GM18909 (cell line): ENCODE results near the gene FGF14.

Experiments
- ATAC-seq: cut with Tn5 transposase; IDR thresholded peaks from one replicate; pipeline ENCODE4 v1.9.1; 2021; ENCODE audit warnings: mild to moderate bottlenecking; ENCODE audit not compliant: unreplicated experiment, poor library complexity

The FGF14 gene

DNA sequence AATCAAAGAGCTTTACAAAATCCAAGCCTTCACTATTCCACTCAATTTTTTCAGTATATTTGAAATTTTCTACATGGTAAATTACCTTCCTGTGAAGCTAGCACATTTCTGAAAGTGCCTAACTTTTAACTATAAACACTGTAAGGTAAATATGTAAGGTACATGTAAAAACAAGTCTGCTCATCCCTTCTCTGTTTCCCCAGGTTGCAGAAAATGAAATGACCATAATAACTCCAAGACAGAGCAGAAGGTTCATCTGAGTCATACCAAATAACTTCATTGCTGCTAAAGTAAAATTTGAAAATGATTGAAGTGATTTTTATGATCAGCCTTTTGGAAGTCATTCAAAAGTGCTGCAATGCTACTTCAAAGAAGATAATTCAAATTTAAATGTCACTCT is 28.6 kb downstream of the FGF14 start:
- no peak for ATAC-seq

DNA sequence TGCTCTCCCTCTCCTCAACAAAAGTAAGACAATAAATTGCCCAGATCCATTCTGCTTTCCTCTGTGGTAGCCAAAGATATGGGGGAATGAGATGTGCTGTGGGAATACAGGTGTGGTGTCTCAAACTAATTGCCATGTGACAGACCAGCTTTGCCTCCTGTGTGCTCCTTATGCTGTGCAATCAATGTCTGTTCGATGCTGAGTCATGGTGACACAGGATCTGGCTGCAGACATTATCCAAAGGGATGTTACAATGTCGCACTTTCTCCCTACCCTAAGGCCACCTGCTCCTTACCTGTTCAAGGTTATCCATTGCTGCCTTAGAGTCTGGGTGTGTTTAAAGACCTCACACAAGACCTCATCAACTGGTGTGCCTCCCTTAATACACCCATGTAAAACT is 32.5 kb downstream of the FGF14 start:
- ATAC-seq, result no peak

DNA sequence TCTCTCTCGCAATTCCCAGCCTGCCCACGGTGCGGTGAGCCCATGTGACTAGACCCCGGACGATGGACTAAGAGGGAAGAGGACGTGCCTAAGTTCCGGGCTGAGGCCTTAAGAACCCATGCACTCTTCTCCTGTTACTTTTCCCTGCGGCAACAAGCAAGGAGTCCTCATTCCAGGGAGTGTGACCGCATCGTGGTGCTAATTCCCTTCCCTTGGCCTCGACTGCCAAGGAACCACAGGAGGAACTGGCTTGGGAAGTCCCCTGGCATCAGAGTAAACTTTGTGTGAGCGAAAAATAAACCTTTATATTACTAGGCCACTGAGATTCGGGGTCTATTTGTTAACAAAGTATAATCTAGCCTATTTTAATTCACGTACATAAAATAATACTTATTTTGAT is 34.0 kb downstream of the FGF14 start:
- ATAC-seq, result no peak

DNA sequence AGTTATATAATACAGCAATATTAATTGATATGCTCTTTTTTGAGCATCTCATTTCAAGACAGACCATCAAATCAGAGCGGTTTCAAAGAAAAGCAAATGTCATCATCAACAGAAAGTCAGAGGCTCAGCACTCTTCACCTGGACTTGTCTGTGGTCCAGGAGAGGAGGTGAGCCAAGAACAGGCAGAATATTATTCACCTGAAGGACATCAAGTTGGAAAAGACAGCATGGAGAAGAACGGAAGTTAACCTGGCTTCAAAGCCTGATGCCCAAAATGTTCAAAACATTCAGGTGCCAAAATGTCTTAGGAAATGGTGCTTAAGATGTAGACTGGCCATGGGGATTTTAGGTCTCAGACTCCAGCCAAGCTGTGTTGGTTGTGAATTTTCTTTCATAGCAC is 40.7 kb downstream of the FGF14 start:
- ATAC-seq, result no peak

DNA sequence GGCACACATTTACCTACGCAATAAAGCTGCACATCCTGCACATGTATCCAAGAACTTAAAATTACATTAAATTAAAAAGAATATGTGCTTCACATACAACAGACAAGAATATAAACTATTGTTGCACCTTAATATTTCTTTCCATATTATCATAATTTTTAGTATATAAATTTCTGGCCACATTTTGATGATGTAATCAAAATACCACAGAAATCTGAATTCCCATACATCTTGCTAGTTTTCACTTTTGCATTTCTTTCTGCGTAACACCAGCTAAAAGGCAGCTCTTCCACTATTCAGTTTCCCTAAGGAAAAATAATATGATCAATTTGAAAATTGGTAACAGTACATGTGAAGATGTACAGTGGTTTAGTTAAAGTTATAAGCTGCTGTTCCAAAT is 42.6 kb downstream of the FGF14 start:
- ATAC-seq, result no peak

DNA sequence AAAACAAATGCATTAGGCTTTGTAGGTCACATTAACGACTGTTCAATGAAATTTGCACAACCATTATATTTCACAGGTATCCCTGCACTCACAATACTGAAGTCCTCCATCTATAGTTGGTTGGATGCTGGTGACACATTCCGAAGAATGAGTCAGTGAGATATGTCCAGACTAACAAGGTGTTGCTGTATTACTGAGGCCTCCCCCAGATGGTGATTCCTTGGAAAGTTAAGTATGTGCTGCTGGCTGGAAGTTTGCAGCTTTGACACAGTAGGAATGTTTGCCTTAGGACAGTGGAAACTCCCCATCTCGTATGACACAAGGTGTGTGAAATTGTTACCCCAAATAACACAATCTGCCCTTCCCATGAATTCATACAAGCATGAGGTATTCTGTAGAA is 46.6 kb downstream of the FGF14 start:
- no peak for ATAC-seq

DNA sequence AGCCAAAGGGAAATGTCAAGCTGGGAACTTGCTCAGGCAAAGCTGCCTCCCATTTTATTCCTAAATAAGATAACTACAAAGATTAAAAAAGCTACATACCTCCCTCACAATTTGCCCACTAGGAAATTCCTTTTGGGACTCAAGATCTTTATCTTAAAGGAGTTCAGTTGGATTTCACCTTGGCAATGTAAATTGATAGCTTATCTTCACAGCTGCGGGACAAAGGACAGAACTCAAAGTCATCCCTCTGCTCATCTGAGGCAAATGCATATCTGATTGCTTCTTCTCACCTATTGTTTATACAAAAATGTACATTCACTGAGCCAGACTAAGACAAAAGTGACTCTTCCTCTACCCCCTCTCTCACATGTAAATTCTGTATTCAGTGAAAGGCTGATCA is 47.8 kb downstream of the FGF14 start:
- no peak for ATAC-seq

DNA sequence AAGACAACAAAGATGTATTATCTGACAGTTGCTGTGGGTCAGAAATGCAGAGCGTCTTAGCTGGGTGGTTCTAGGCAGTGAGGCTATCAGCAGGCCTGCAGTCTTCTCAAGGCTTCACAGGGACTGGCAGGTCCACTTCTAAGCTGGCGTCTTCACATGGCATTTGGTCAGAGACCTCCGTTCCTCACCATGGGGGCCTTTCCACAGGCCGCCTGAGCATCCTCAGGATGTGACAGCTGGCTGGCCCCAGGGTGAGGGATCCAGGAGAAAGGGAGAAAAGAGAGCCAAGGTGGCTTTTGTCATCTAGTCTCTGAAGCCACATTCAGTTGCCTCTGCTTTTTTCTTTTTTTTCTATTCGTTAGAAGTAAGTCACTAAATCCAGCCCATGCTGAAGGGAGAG is 50.3 kb downstream of the FGF14 start:
- no peak for ATAC-seq

DNA sequence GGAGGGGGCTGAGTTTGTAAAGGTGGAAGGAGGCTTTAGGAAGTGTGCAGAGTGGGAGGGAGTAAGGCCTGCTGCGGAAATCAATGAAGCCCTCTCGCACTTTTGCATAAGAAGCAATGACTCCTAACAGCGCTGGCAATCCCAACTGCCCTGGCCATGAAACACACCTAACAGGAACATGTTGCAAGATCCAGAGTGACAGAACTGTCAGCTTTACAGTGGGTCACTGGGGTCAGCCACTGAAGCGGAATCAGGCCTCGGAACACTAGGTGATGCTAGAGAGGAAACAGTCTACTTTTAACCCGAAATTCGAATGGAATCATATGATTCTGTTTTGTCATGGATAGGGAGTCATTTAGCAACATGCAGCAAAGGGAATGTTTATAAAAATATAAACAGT is 54.4 kb downstream of the FGF14 start:
- ATAC-seq, result no peak

DNA sequence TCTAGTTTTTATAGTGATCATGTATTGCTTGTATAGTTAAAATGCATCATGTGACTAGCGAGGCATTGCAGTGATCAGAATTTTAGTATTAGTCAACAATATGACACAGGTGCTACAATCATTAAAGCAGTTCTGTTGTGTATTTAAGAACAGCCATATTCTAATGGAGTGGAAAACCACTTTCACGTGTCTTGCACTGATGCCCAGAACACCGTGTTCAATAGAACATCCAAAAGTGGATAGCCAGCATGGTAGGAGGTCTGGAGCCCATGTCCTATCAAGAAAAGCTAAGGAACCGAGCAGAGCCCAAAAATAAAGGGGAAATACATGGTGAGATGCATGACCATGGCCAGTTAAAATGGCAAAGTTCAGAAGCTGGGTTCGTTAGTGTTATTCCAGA is 55.1 kb downstream of the FGF14 start:
- ATAC-seq, result no peak

DNA sequence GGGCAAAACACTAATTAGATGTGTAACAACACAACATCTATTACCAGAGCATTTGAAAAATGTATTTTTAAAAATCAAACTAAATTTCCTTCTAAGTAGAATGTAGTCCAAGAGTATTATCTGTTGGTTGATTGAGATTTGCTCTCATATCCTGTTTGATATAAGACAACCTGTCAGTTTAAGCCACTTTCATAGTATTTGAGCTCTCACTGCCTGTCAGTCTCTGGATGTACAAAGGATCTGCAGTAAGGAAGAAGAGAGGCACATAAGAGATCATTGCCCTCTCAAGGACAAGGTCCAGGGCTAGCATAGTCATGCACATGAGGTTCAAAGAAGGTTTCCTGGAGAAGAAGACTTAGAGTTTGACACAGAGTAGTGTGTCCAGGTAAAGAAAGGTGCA is 57.4 kb downstream of the FGF14 start:
- no peak for ATAC-seq

DNA sequence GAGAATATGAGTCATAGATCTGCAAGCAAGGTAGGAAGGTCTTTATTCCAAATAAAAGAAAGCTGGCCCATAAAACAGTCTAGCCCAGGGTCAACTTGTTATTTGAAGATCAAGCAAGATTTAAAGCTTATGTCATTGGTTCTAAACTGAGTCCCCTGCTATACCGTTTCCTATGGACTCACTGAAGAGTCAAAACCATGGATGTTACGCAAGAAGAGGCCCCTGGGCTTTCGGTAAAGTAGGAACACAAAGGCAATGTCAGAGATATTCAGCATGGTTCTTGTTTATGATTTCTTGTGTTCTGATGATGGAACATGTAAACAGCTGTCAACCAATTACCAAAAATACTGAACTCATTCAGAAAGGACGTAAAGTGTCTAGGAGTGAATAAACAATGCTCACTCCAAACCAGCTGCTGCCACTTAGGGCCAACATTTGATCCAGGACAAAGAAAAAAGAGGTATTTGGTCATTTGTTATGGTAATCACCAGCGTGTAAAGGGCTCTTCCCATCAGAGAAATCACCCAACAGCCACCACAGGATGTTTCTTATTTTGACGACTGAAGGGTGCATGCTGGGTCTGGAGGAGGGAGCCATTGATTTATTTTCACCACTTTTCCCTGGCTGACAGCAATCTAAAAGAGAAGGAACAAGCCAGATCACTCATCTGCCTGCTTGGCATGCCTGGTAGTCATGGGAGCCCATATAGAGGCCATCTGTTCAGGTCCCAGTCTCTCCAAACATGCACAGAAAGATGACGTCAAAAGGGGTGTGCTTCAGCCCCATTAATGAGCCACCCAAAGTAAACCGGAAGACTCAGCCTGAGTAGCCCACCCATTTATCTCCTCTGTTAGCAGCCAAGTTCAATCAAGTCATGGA is 68.3 kb downstream of the FGF14 start:
- ATAC-seq, result no peak

DNA sequence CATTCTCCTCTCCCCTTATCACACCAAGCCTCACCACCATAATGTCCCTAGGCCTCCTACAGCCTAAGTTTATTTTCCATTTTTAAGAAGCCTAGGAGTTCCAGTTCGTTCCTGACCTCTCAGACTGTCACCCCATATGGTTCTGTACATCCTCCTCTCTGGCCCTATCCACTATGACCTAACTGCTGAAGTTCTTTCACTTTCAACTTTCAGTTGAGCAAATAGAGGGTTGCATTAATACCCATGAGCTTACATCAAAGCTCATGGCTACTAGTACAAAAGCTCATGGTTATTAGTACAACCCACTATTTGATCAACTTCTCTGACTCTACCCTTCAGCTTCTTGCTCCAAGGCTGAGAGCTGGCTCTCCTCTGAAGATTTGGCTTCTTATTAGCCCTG is 72.9 kb downstream of the FGF14 start:
- ATAC-seq, result peak; percentile 88

DNA sequence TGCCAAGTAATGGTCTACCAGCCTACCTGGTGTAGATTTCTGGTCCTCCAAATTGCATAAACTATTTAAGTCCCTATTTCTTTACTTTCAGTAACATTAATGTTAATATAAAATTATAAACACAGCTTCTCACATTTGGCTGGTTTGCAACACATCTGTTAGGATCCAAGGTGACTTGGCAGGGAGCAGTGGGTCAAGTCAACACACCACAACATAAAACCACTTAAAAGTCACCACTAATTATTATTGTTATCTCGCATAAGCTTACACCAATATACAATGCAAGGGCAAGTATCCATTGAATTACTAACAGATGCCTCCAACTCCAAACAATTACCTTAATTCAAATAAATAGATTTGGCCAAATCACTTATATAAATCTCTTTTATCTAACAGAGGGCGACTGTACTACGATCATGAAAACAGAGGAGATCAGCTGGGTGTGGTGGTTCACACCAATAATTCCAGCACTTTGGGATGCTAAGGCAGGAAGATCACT is 74.7 kb downstream of the FGF14 start:
- ATAC-seq, result no peak

DNA sequence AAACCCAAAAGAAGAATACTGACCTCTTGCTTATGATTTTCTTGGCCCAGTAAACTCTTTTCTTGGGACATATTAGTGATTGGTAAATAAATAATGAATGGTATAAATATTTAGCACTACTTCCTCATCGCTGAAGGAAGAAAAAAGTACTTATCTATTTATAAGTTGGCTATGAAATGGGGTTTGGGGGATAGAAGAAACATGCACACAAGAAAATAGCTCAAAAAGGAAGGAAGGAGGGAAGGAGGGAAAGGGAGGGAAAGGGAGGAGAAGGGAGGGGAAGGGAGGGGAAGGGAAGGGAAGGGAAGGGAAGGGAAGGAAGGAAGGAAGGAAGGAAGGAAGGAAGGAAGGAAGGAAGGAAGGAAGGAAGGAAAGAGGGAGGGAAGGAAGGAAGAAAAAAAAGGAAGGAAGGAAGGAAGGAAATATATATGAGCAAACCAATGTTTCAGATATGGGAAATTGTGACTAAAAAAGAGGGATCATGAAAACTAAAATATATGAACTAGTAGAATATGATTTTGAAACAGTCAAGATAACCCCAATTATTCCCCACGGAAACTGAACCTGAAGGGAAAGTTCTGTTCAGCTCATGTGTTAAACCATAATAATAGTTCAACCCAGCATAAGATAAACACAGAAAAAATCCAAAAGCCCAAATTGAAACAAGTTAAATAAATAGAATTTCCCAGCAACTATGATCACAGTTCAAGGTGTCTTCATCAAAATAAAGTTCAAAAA is 75.3 kb downstream of the FGF14 start:
- no peak for ATAC-seq

DNA sequence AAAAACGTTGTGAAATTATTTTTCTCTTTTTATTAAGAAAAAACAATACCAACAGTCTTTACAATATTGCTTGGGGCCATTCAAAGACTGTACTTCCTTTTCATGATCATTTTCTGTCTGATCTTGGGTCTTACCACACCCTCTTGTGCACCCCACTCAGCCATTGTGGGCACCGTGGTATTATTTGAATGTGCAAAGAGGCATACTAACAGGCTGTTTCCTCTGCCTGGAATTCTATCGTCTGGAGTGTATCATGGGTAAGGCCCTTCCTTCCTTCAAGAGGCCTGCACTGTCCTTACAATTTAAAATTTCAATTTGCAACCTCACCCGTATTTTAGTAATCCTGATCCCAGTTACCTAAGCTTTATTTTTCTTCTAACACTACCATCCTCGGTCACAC is 76.5 kb downstream of the FGF14 start:
- ATAC-seq, result no peak

DNA sequence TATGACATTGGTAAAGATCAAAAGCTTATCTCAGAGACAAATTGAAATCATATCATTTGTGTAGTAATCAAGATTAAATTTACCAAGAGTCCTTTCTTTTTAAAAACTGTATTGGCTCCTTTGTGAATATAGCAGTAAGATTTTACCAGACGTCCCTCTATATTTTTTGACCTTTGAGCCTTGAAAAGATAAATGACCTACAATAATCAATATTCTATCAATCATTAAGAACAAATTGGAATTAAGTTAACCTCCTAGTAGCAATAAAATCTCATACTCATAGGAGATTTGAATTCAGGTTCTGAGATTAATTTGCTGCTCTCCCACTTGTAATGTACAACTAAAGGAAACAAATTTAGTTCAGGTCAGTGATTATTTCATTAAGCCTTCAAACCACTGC is 78.3 kb downstream of the FGF14 start:
- ATAC-seq, result no peak

DNA sequence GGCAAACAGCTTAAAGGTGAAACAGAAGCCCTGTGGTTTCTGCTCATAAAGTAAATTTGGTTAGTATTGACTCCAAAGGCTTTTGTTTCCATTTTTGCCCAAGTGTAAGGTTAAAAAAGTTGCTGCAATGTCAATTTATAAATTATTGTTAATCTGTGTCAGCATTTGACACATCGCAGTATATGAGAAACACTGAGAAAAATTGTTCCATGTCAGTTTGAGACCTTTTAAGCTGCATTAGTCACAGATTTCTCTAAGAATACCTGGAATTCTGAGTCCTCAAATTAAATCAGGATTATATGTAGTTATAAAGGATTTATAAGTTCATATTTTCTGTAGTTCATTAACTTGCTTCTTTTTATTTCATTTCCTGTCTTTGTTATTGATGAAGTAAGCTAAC is 78.8 kb downstream of the FGF14 start:
- ATAC-seq, result no peak

DNA sequence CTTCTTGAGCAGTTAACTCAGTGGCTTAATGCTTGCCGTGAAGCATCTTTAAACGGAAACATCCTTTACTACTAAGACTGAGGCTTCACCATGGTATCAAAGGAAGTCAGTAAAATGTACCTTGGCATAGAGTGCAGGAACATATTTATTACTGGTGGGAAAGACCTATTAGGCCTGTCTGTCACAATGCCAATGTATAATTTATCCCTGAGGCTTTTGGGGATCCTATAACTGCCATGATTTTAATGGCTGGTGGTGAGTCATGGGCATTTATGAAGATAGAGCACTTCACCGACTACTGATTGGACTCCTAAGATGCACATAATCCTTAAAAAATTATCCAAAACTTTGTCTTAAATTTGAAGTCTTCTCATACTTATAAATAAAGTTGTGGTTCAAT is 79.6 kb downstream of the FGF14 start:
- no peak for ATAC-seq

DNA sequence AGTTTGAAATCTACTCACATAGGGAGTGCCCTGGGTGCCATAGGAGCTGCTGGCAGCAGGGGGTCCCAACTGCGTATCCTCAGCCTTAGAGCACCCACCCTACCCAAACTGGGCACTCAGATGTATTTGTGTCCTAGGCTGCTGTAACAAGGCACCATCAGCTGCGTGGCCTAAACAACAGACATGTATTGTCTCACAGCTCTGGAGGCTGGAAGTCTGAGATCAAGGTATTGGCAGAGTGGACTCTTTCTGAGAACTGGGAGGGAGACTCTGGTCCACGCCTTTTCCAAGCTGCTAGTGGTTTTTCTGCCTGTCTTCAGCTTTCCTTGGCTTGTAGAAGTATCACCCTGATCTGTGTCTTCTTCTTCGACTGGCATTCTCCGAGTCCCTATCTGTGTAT is 83.6 kb downstream of the FGF14 start:
- no peak for ATAC-seq

DNA sequence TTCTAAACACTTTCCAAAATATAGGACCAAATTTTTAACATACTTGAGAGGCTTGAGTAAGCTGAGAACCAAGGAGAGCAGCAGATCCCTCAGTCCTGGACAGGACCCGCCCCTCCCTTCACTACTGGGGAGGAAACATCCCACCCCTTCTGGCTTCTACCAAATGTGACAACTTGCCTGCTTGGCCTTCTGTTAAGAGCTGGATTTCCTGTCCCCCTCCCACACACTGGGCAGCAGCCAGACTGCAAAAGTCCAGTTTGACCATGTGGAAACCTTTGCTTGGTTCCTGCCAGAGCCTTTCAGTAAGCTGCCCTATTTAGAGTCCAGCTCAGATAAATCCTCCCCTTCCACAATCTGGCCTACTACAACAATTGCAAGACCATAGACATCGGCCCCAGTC is 84.3 kb downstream of the FGF14 start:
- no peak for ATAC-seq

DNA sequence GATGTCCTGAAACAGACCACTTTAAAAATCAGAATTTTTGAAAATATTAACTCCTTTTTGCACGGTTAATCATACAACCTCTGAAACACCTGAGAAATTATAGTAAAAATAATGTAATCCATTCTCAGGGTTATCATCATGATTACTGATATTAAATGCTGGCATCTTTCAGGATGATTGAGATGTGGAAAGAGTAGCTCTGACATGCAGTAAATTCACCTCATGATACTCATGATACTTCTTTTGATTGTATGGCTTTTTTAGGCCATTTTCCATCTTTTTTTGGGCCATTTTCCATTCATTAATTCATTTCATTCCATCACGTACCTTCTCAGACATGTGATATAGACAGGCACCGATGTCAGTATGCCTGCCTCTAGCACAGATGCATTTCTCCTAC is 85.1 kb downstream of the FGF14 start:
- no peak for ATAC-seq
